GM13977 (cell line): ENCODE results near the gene LYRM4.

Source experiments
- DNase-seq: peaks from one replicate; pipeline ENCODE4 v3.0.0; 2012; ENCODE audit warnings: low spot score
- in situ Hi-C: fragments of 300-500 bp; cut with MboI; formaldehyde crosslinking; loops from one replicate; pipeline ENCODE4 v1.12.0; 2022; ENCODE audit warnings: low sequenced_read_pairs, low pct_unique_long_range_greater_than_20kb, mixed read lengths, inconsistent platforms; ENCODE audit not compliant: unreplicated experiment
- TF ChIP-seq, protein P1 (sequence below): IDR thresholded peaks from 2 replicates; pipeline ENCODE4 v1.5.1; 2012; ENCODE audit warnings: mild to moderate bottlenecking, control low read depth; ENCODE audit not compliant: insufficient read depth; ENCODE audit errors: extremely low read depth, missing control alignments

LYRM4 gene

DNA sequence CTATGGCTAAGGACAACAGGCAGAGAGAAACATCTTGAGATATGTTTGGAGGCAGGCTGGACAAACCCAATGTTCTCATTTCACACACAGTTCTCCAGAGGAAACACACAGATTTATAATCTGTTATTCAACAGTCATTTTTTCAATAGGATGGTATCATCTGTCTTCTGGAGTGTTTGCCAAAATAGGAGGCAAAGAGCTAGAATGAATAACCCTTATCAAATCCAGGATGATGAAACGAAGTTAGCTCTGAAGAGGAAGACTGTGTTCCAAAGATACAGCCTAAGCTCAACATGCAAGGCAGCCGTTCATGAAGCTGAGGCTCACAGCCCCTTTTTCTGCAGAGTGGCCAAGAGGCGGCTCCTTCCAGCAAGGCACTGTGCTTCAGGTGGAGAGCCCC, 104.8 kb downstream of the LYRM4 start:
- in situ Hi-C loops, result no loop called here
- DNase-seq, result no peak
- TF ChIP-seq, protein P1, sequence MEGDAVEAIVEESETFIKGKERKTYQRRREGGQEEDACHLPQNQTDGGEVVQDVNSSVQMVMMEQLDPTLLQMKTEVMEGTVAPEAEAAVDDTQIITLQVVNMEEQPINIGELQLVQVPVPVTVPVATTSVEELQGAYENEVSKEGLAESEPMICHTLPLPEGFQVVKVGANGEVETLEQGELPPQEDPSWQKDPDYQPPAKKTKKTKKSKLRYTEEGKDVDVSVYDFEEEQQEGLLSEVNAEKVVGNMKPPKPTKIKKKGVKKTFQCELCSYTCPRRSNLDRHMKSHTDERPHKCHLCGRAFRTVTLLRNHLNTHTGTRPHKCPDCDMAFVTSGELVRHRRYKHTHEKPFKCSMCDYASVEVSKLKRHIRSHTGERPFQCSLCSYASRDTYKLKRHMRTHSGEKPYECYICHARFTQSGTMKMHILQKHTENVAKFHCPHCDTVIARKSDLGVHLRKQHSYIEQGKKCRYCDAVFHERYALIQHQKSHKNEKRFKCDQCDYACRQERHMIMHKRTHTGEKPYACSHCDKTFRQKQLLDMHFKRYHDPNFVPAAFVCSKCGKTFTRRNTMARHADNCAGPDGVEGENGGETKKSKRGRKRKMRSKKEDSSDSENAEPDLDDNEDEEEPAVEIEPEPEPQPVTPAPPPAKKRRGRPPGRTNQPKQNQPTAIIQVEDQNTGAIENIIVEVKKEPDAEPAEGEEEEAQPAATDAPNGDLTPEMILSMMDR, result no peak

DNA sequence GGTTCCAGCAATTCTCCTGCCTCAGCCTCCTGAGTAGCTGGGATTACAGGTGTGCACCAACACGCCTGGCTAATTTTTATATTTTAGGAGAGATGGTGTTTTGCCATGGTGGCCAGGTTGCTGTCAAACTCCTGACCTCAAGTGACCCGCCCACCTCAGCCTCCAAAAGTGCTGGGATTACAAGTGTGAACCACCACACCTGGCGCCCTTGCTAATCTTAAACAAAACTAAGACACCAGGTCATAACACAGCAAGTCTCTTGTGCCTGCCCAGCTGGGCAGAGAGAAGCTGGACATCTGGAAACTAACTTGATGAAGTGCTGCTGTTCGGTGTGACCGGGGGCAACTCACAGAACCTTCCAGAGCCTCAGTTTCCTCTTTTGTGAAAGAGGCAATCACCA, 107.6 kb downstream of the LYRM4 start:
- TF ChIP-seq, protein P1, result no peak
- no peak for DNase-seq
- in situ Hi-C loops, result no loop called here

DNA sequence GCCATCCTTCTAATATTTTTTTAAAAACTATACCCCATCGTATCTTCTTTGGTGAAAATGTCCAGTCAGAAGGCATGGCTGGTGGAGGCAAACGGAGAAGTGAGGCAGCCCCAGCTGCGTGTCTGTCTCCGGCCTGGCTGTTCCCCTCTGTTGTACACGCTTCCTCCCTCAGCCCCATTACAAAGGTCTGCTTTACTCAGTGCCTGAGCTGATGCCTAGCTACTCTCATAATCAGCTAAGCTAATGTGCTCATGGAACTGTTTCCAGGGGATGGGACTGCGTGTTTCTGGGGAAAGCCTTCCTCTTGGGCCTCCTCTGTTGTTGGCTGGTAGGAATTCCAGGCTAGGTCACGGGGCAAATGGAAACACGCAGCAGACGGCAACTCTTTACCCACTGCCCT, 108.3 kb downstream of the LYRM4 start:
- in situ Hi-C loops, result no loop called here
- TF ChIP-seq, protein P1, result no peak
- DNase-seq, result no peak

DNA sequence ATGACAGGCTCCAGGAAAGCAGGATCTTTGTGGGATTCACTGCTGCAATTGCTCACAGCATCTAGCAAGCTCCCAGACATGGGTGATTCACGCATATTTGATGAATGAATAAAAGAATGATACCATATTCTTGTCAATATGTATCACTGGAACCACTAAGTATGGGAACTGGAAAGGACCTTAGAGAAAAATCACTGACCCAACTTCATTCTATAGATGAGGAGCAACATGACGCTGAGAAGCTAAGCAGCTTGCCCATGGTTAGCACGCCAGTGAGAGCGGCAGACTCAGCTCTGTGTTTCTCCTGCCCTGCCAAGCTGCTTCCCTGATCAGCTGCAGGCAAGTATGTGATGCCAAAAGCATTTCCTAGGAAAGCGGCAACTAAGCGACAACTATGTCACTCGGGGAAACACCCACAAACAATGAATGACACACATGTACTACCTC, 108.8 kb downstream of the LYRM4 start:
- TF ChIP-seq, protein P1, result no peak
- no peak for DNase-seq
- in situ Hi-C loops, result no loop called here

DNA sequence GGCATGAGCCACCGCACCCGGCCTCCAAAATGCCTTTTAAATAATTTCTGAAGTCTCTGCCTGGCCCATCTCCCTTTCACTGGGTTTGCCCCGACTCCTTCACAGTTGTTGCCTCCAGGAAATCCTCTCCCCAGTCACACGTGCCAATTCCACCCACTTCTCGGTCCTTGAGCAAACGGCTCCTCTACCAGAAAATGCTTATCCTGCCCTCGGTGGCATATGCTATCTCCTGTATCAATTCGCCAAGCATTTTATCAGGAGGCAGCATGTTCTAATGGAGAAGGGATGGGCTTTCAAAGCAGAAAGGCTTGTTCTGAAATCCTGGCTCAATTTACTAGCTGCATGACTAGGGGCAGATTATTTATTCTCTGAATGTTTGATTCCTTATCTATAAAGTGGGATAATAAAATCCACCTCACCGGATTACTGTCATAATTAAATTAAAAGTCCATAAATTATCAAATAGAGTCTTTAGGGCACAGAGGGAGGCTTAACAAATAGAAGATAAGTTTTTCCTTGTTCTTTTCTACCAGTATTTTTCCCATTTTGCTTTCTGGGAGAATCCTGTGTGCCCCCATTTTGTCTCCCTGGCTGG, 109.3 kb downstream of the LYRM4 start:
- TF ChIP-seq, protein P1, result no peak
- in situ Hi-C loops, result no loop called here
- DNase-seq, result no peak

DNA sequence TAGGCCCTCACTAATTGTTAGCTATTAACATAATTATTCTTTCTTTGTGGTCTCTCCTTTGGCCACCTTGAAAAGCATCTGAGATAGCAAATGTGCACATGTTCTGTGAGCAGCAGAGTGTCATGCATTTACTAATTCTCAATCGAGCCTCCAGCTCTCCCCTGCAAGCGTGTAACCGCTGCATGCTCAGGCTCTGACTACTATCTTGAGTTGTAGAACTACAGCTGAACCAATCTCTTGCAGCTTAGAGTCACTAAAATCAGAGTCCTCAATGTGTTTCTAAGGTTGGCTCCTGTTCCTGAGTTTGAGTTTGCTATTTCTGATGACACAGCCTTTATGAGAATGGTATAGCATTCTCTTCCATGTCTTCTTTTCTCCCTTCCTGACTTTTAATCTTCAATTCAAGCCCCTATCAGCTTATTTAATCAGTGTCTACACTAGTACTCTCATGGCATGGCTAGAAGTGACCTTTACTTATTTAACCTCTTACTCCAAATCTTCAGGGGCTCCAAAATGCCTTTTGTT, 110.1 kb downstream of the LYRM4 start:
- in situ Hi-C loops, result no loop called here
- TF ChIP-seq, protein P1, result no peak
- DNase-seq, result no peak
